ENCODE results near the gene SSC4D.
"Not testable (repeated sequence)": the region's sequence is repeated elsewhere in the genome, so short reads cannot be mapped to it uniquely, and the experiment has no call there.

Gene SSC4D

DNA sequence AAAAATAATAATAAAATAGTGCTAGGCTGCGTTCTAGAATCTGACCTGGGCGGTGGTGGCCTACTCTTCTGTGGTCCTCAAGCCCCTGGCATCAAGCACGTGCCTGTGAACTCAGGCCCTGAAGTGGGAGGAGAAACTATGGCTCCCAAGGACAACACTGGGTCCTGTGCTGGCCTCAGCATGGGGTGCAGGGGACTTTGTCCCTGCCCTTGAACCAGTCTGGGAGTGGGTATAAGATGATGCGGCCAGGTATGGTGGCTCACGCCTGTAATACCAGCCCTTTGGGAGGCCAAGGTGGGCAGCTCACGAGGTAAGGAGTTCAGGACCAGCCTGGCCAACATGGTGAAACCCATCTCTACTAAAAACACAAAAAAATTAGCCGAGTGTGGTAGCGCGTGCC lies 20.7 kb upstream of the SSC4D start:
- H3K4me3 ChIP-seq (ENCODE audit: low read depth, low read length): no peak overlapping the region
- no peak overlapping the region for H3K9ac ChIP-seq (ENCODE audit: low read depth, low read length)
- peaks cover 4% of the 10 kb centered on the region; the same call in 1 of the 2 replicates for H3K4me1 ChIP-seq (ENCODE audit: control insufficient read depth, insufficient read depth, low read length)
- no peaks in the 10 kb centered on the region for H3K27me3 ChIP-seq (ENCODE audit: control insufficient read depth, insufficient read depth, low read length)
- no peak overlapping the region for H3K27ac ChIP-seq (ENCODE audit: low read depth, low read length)
- H3K36me3 ChIP-seq (ENCODE audit: control insufficient read depth, insufficient read depth, low read length): no peaks in the 10 kb centered on the region
- no peaks in the 10 kb centered on the region for H3K9me3 ChIP-seq (ENCODE audit: control insufficient read depth, insufficient read depth, low read length)

DNA sequence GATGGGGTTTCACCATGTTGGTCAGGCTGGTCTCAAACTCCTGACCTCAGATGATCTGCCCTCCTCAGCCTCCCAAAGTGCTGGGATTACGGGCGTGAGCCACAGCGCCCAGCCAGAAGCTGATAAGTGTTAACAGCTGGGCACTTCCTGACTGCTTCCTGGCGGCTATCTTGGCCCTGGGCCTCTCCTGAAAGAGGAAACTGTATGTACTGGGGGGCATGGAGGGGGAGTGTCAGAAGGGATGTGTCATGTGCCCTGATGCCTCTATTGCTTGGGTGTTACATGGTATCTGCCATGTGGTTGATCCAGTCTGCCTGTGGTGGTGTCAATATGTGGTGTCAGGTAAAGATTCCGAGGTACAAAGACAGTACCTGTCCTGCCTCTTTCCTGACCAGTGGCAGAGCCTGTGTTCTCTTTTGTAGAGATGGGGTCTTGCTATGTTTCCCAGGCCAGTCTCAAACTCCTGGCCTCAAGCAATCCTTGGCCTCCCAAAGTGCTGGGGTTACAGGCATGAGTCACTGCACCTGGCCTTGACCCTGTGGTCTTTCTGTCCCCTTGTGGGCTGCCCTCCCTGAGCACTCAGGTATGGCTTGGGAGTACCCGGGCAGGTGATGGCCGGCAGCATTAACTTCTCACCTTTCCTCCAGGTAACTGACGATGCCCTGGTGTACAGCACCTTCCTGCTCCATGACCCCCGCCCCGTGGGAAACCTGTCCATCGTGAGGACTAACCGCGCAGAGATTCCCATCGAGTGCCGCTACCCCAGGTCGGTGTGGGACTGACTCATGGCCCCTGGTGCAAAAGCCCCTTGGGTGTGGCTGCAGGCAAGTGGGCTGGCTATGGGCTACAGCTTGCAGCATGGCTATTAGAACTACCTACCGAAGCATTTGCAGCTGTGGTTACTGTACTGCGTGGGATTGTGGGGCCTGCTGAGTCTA lies 19.6 kb upstream of the SSC4D start:
- Histone ChIP-seq H3K27me3 (ENCODE audit: control insufficient read depth, insufficient read depth, low read length) (no peaks in the 10 kb centered on the region), H3K4me1 (ENCODE audit: control insufficient read depth, insufficient read depth, low read length) (peaks cover 4% of the 10 kb centered on the region; the same call in 1 of the 2 replicates), H3K27ac (ENCODE audit: low read depth, low read length) (no peak overlapping the region), H3K4me3 (ENCODE audit: low read depth, low read length) (no peak overlapping the region), H3K9ac (ENCODE audit: low read depth, low read length) (no peak overlapping the region), H3K9me3 (ENCODE audit: control insufficient read depth, insufficient read depth, low read length) (no peaks in the 10 kb centered on the region), H3K36me3 (ENCODE audit: control insufficient read depth, insufficient read depth, low read length) (no peaks in the 10 kb centered on the region)

DNA sequence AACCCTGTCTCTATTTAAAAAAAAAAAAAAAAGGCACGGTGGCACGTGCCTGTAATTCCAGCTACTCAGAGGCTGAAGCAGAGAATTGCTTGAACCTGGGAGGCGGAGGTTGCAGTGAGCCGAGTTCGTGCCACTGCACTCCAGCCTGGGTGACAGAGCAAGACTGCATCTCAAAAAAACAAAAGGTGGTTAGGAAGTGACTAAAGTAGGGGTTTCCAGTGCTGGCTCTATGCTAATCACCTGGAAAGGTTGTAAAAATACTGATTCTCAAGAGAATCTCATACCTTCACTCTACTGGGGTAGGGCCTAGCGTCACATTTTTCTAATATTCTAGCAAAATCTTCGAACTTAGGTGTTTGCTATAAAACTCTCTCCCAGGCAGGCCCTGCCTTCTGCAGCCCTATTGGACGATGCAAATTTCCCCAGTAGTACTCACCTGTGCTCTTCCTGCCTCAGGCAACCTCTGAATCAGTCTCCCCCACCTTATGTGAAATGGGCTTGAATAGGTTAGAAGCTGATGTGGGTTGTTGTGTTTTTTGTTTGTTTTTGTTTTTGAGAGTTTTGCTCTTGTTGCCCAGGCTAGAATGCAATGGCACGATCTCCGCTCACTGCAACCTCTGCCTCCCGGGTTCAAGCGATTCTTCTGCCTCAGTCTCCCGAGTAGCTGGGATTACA lies 18.8 kb upstream of the SSC4D start:
- Histone ChIP-seq H3K36me3 (ENCODE audit: control insufficient read depth, insufficient read depth, low read length) (no peaks in the 10 kb centered on the region), H3K4me3 (ENCODE audit: low read depth, low read length) (no peak overlapping the region), H3K27me3 (ENCODE audit: control insufficient read depth, insufficient read depth, low read length) (no peaks in the 10 kb centered on the region), H3K4me1 (ENCODE audit: control insufficient read depth, insufficient read depth, low read length) (peaks cover 10% of the 10 kb centered on the region), H3K9me3 (ENCODE audit: control insufficient read depth, insufficient read depth, low read length) (no peaks in the 10 kb centered on the region), H3K9ac (ENCODE audit: low read depth, low read length) (no peak overlapping the region), H3K27ac (ENCODE audit: low read depth, low read length) (no peak overlapping the region)

GRCh38 chr7:76427635-76428034 lies 18.1 kb upstream of the SSC4D start:
- H3K9ac ChIP-seq (ENCODE audit: low read depth, low read length): no peak overlapping the region
- no peak overlapping the region for H3K27ac ChIP-seq (ENCODE audit: low read depth, low read length)
- H3K9me3 ChIP-seq (ENCODE audit: control insufficient read depth, insufficient read depth, low read length): no peaks in the 10 kb centered on the region
- peaks cover 14% of the 10 kb centered on the region for H3K4me1 ChIP-seq (ENCODE audit: control insufficient read depth, insufficient read depth, low read length)
- no peak overlapping the region for H3K4me3 ChIP-seq (ENCODE audit: low read depth, low read length)
- H3K27me3 ChIP-seq (ENCODE audit: control insufficient read depth, insufficient read depth, low read length): no peaks in the 10 kb centered on the region
- H3K36me3 ChIP-seq (ENCODE audit: control insufficient read depth, insufficient read depth, low read length): no peaks in the 10 kb centered on the region

DNA sequence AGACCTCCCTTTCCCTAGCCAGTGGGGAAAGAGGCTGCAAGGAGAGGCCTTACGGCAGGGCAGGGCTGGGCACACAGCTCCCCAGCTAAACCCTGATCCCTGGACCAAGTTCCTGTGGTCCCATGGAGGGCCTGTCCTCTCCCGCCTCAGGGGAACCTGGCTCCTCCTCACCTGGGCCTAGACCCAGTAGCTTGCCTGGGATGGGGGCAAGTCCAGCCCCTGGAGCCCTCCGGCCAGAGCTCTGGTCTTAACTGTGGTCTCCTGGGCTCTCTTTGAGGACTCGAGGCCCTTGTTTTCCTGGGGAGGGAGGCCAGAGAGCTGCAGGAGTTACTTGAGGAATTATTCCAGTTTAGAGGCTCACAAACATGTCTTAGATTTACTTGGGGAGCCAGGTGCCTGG lies 16.7 kb upstream of the SSC4D start:
- no peaks in the 10 kb centered on the region for H3K36me3 ChIP-seq (ENCODE audit: control insufficient read depth, insufficient read depth, low read length)
- H3K4me3 ChIP-seq (ENCODE audit: low read depth, low read length): no peak overlapping the region
- H3K9ac ChIP-seq (ENCODE audit: low read depth, low read length): no peak overlapping the region
- H3K9me3 ChIP-seq (ENCODE audit: control insufficient read depth, insufficient read depth, low read length): no peaks in the 10 kb centered on the region
- peaks cover 14% of the 10 kb centered on the region for H3K4me1 ChIP-seq (ENCODE audit: control insufficient read depth, insufficient read depth, low read length)
- no peak overlapping the region for H3K27ac ChIP-seq (ENCODE audit: low read depth, low read length)
- no peaks in the 10 kb centered on the region for H3K27me3 ChIP-seq (ENCODE audit: control insufficient read depth, insufficient read depth, low read length)

DNA sequence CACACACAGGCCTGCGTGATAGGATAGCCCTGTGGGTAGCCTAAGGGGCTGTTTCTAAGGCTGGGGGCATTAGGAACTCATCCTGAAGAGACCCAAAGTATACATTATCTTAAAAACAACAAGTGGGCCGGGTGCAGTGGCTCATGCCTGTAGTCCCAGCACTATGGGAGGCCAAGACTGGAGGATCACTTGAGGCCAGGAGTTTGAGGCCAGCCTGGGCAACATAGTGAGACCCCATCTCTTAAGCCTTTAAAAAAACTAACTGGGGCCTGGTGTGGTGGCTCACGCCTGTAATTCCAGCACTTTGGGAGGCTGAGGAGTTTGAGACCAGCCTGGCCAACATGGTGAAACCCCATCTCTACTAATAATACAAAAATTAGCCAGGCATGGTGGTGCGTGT lies 16.1 kb upstream of the SSC4D start:
- H3K36me3 ChIP-seq (ENCODE audit: control insufficient read depth, insufficient read depth, low read length); H3K27ac ChIP-seq (ENCODE audit: low read depth, low read length); H3K9me3 ChIP-seq (ENCODE audit: control insufficient read depth, insufficient read depth, low read length); H3K4me3 ChIP-seq (ENCODE audit: low read depth, low read length); H3K27me3 ChIP-seq (ENCODE audit: control insufficient read depth, insufficient read depth, low read length); H3K9ac ChIP-seq (ENCODE audit: low read depth, low read length): not testable (repeated sequence)
- peaks cover 14% of the 10 kb centered on the region for H3K4me1 ChIP-seq (ENCODE audit: control insufficient read depth, insufficient read depth, low read length)

DNA sequence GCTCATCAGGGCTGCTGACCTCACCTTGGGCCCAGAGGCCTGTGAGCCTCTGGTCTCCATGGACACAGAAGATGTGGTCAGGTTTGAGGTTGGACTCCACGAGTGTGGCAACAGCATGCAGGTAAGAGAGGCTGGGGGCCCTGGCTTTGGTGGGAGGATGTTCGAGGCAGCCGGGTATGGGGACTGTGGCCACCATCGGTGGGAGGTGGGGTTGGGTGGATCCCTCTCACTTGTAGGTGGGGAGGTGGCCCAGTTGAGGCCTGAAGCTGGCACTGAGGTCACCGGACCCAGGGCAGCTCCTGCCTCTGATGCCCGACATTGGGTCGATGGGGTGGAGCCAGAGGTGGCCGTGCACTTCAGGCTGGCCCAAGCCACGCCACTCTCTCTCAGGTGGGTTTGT lies 15.7 kb upstream of the SSC4D start:
- Histone ChIP-seq H3K36me3 (ENCODE audit: control insufficient read depth, insufficient read depth, low read length) (no peaks in the 10 kb centered on the region), H3K9ac (ENCODE audit: low read depth, low read length) (no peak overlapping the region), H3K4me3 (ENCODE audit: low read depth, low read length) (no peak overlapping the region), H3K27me3 (ENCODE audit: control insufficient read depth, insufficient read depth, low read length) (no peaks in the 10 kb centered on the region), H3K27ac (ENCODE audit: low read depth, low read length) (no peak overlapping the region), H3K4me1 (ENCODE audit: control insufficient read depth, insufficient read depth, low read length) (peaks cover 14% of the 10 kb centered on the region), H3K9me3 (ENCODE audit: control insufficient read depth, insufficient read depth, low read length) (no peaks in the 10 kb centered on the region)

- no peak within 1 kb of the TSS for H3K4me3 ChIP-seq (ENCODE audit: low read depth, low read length)
- H3K9me3 ChIP-seq (ENCODE audit: control insufficient read depth, insufficient read depth, low read length): no peaks in the 10 kb centered on the region
- H3K9ac ChIP-seq (ENCODE audit: low read depth, low read length): 0 out of 2 replicates have a peak within 1 kb of the TSS, but pooled peaks have one; percentile 14
- no peaks in the 10 kb centered on the region for H3K36me3 ChIP-seq (ENCODE audit: control insufficient read depth, insufficient read depth, low read length)
- no peak within 1 kb of the TSS for H3K27ac ChIP-seq (ENCODE audit: low read depth, low read length)
- peaks cover 14% of the 10 kb centered on the region for H3K4me1 ChIP-seq (ENCODE audit: control insufficient read depth, insufficient read depth, low read length)
- H3K27me3 ChIP-seq (ENCODE audit: control insufficient read depth, insufficient read depth, low read length): no peaks in the 10 kb centered on the region
Measured at GRCh38 chr7:76424413-76425111, 15.1 kb upstream of the SSC4D start, which contains the start of gene ZP3. Gene ZP3 (plus strand): TSS chr7:76424950. CDS start chr7:76424965, 15 bp downstream.

DNA sequence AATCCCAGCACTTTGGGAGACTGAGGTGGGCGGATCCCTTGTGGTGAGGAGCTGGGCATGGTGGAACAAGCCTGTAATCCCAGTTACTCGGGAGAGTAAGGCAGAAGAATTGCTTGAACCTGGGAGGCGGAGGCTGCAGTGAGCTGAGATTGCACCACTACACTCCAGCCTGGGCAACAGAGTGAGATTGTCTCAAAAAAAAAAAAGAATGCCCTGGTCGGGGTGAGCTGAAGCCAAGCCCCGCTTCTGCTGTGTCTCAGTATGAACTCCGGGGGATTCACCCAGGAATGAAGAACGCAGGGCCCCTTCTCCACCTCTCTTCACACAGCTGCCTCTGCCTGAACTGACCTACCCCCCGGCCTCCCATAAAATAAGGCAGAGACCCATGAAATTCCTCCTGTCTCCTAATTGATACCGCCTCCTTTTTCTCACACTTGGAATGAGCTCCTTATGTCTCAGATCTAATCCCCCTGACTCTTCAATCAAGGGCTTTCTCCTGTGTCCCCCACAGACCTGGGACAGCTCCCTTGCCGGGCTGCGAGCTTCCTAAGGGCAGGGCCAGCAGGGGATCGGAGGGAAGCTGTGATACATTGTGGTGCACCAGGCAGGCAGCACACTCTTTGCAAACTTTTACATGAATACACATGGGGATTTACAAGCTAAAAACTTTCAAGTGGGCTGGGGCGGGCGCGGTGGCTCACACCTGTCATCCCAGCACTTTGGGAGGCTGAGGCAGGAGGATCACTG lies 14.3 kb upstream of the SSC4D start:
- Histone ChIP-seq H3K36me3 (ENCODE audit: control insufficient read depth, insufficient read depth, low read length) (no peaks in the 10 kb centered on the region), H3K27ac (ENCODE audit: low read depth, low read length) (no peak overlapping the region), H3K27me3 (ENCODE audit: control insufficient read depth, insufficient read depth, low read length) (no peaks in the 10 kb centered on the region), H3K4me1 (ENCODE audit: control insufficient read depth, insufficient read depth, low read length) (peaks cover 14% of the 10 kb centered on the region), H3K9me3 (ENCODE audit: control insufficient read depth, insufficient read depth, low read length) (no peaks in the 10 kb centered on the region), H3K9ac (ENCODE audit: low read depth, low read length) (0 out of 2 replicates have a peak overlapping the region, but pooled peaks have one; percentile 14), H3K4me3 (ENCODE audit: low read depth, low read length) (no peak overlapping the region)

GRCh38 chr7:76421097-76421496 lies 11.6 kb upstream of the SSC4D start:
- H3K27ac ChIP-seq (ENCODE audit: low read depth, low read length); H3K4me3 ChIP-seq (ENCODE audit: low read depth, low read length); H3K9me3 ChIP-seq (ENCODE audit: control insufficient read depth, insufficient read depth, low read length); H3K36me3 ChIP-seq (ENCODE audit: control insufficient read depth, insufficient read depth, low read length); H3K9ac ChIP-seq (ENCODE audit: low read depth, low read length); H3K27me3 ChIP-seq (ENCODE audit: control insufficient read depth, insufficient read depth, low read length): not testable (repeated sequence)
- peaks cover 10% of the 10 kb centered on the region for H3K4me1 ChIP-seq (ENCODE audit: control insufficient read depth, insufficient read depth, low read length)

Data from HUES48 (cell line).